HFF-Myc (cell line): ENCODE data around the gene LAP3.
"Not testable (repeated sequence)": the region's sequence is repeated elsewhere in the genome, so short reads cannot be mapped to it uniquely, and the experiment has no call there.

Source experiments
- DNase-seq: peaks from one replicate; pipeline ENCODE4 v3.0.0-alpha.2; 2011; ENCODE audit warnings: low read depth; ENCODE audit errors: extremely low read depth
- H3K4me3 ChIP-seq: replicated peaks from 2 replicates; pipeline ENCODE4 v1.5.1; 2011; ENCODE audit warnings: low read depth, mild to moderate bottlenecking, control low read depth, low read length
- TF ChIP-seq, protein P1 (sequence below): IDR thresholded peaks from 2 replicates; pipeline ENCODE4 v1.5.1; 2012; ENCODE audit warnings: mild to moderate bottlenecking, low read depth, low read length, control low read depth; ENCODE audit errors: missing control alignments

Gene LAP3

DNA sequence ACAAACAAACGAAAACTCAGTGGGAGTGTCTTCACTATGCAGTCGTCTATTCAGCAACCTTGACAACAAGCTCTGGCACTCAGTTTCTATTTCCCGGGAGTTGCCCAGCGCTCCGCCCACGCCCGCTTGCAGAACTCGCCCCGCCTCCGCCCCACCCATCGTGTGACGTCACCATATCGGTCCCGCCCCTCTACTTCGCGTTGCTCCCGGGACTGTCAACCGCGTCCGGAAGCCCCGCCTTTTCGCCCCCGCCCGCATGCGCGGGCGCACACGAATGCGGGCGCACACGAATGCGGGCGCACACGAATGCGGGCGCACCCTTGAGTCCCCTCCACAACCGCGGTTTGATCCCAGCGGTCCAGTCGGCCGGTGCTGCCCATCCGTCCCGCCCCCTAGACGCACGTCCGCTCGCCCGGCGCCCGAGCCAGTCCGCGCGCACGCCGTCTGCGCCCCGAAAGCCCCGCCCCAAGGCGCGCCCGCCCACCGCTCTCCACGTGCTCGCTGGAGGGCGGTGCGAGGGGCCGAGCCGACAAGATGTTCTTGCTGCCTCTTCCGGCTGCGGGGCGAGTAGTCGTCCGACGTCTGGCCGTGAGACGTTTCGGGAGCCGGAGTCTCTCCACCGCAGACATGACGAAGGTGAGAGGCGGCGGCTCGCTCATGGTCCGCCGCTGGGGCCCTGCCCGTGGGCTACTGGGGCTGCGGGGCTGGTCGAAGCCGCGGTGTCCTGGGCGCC is at the start of gene LAP3:
Gene LAP3, plus strand, starts transcription at position 267 of the 733 bp plus-strand sequence. Its CDS starts 268 bp downstream, at position 535.
- DNase-seq: peak; percentile 90
- TF ChIP-seq, protein P1, sequence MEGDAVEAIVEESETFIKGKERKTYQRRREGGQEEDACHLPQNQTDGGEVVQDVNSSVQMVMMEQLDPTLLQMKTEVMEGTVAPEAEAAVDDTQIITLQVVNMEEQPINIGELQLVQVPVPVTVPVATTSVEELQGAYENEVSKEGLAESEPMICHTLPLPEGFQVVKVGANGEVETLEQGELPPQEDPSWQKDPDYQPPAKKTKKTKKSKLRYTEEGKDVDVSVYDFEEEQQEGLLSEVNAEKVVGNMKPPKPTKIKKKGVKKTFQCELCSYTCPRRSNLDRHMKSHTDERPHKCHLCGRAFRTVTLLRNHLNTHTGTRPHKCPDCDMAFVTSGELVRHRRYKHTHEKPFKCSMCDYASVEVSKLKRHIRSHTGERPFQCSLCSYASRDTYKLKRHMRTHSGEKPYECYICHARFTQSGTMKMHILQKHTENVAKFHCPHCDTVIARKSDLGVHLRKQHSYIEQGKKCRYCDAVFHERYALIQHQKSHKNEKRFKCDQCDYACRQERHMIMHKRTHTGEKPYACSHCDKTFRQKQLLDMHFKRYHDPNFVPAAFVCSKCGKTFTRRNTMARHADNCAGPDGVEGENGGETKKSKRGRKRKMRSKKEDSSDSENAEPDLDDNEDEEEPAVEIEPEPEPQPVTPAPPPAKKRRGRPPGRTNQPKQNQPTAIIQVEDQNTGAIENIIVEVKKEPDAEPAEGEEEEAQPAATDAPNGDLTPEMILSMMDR: no peak
- peak within 1 kb of the TSS; percentile 73 for H3K4me3 ChIP-seq

GRCh38 chr4:17528551-17529165 is 48.3 kb upstream of the LAP3 start:
- TF ChIP-seq, protein P1: no peak
- H3K4me3 ChIP-seq: no peak overlapping the region
- DNase-seq: no peak

GRCh38 chr4:17531538-17532285 is 45.3 kb upstream of the LAP3 start:
- no peak for DNase-seq
- TF ChIP-seq, protein P1: no peak
- no peak overlapping the region for H3K4me3 ChIP-seq

DNA sequence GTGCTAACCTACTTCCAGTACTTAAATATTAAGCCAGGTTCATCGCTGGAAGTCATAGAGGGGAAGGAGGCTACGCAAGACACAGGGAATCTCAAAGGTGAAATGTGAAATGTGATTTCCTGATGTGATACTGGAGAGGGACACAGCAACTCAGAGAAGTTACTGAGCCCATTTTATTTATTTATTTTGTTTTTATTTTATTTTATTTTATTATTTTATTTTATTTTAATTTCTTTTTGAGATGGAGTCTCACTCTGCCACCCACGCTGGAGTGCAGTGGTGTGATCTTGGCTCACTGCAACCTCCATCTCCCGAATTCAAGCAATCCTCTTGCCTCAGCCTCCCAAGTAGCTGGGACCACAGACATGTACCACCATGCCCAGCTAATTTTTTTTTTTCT is 42.3 kb upstream of the LAP3 start:
- no peak overlapping the region for H3K4me3 ChIP-seq
- TF ChIP-seq, protein P1: no peak
- DNase-seq: no peak

DNA sequence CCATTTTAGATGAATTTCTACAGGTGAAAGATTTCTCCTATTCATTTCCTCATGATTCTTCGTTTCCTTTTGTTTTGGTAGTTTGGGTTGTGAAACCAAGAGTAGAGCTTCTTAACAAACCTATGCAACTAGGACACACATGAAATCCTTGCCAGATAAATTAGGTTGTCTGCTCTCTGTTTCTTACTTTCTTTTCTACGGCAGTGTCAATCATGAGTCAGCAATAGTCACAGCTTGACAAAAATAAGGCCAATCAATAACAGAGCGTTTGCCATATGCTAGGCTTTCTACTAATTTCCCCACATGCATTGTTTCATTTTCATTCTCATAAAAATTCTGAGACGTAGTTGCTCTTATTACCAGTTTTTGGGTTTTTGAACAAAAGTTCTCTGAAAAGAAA is 41.8 kb upstream of the LAP3 start:
- no peak overlapping the region for H3K4me3 ChIP-seq
- DNase-seq: no peak
- TF ChIP-seq, protein P1: no peak

GRCh38 chr4:17535906-17536305 is 41.1 kb upstream of the LAP3 start:
- DNase-seq: no peak
- no peak overlapping the region for H3K4me3 ChIP-seq
- TF ChIP-seq, protein P1: no peak

- not testable (repeated sequence) for DNase-seq, H3K4me3 ChIP-seq
Measured at GRCh38 chr4:17537060-17537459, 39.9 kb upstream of the LAP3 start.
